Neural progenitor cell (in vitro differentiated cells): Measurements from ENCODE around the gene RNF144A. TPM values are rescaled to one million over a fixed set of nuclear protein-coding genes. Genes with fewer than 3 reads are reported as not detected.

Experiments
- DNase-seq: peaks from one replicate; pipeline ENCODE4 v3.0.0-alpha.2; 2016; ENCODE audit warnings: low spot score
- H2AFZ ChIP-seq: fragments of 200-600 bp; sonication (generic); replicated peaks from 2 replicates; pipeline ENCODE4 v1.6.1; 2016; ENCODE audit warnings: antibody characterized with exemption
- H3F3A ChIP-seq: fragments of 200-600 bp; sonication (generic); 2 replicates; pipeline ENCODE4 v1.6.1; 2016; ENCODE audit warnings: antibody characterized with exemption, low read depth
- H3K27ac ChIP-seq: fragments of 200-600 bp; sonication (generic); 2 replicates; pipeline ENCODE4 v1.5.1; 2016; ENCODE audit warnings: mild to moderate bottlenecking
- H3K27me3 ChIP-seq: fragments of 200-600 bp; sonication (generic); 2 replicates; pipeline ENCODE4 v1.6.1; 2016; ENCODE audit warnings: mild to moderate bottlenecking, moderate library complexity
- H3K36me3 ChIP-seq: fragments of 200-600 bp; sonication (generic); 2 replicates; pipeline ENCODE4 v1.5.1; 2016
- H3K4me1 ChIP-seq: fragments of 200-600 bp; sonication (generic); 2 replicates; pipeline ENCODE4 v1.6.1; 2016; ENCODE audit warnings: mixed run types
- H3K4me2 ChIP-seq: fragments of 200-600 bp; sonication (generic); 2 replicates; pipeline ENCODE4 v1.6.1; 2016
- H3K4me3 ChIP-seq: fragments of 200-600 bp; sonication (generic); 2 replicates; pipeline ENCODE4 v1.5.1; 2016
- H3K79me2 ChIP-seq: fragments of 200-600 bp; sonication (generic); 2 replicates; pipeline ENCODE4 v1.6.1; 2016; ENCODE audit warnings: low read depth
- H3K9ac ChIP-seq: fragments of 200-600 bp; sonication (generic); 2 replicates; pipeline ENCODE4 v1.6.1; 2016
- H3K9me3 ChIP-seq: fragments of 200-600 bp; sonication (generic); 2 replicates; pipeline ENCODE4 v1.5.1; 2016; ENCODE audit warnings: low read depth
- H4K20me1 ChIP-seq: fragments of 200-600 bp; sonication (generic); 2 replicates; pipeline ENCODE4 v1.6.1; 2016; ENCODE audit warnings: low read depth
- H3K27ac Mint-ChIP-seq: 3 replicates; pipeline ENCODE4 v1.8.0; 2021; ENCODE audit warnings: mixed read lengths
- H3K27me3 Mint-ChIP-seq: 2 replicates; pipeline ENCODE4 v1.8.0; 2022; ENCODE audit warnings: low read depth, mild to moderate bottlenecking, inconsistent platforms, moderate library complexity, mixed read lengths; ENCODE audit not compliant: insufficient read depth
- H3K36me3 Mint-ChIP-seq: 3 replicates; pipeline ENCODE4 v1.8.0; 2021; ENCODE audit warnings: mixed read lengths
- H3K4me1 Mint-ChIP-seq: 3 replicates; pipeline ENCODE4 v1.8.0; 2021; ENCODE audit warnings: mixed read lengths
- H3K4me3 Mint-ChIP-seq: 3 replicates; pipeline ENCODE4 v1.8.0; 2021; ENCODE audit warnings: mild to moderate bottlenecking, moderate library complexity, mixed read lengths
- H3K9me3 Mint-ChIP-seq: 3 replicates; pipeline ENCODE4 v1.8.0; 2020; ENCODE audit warnings: mixed read lengths
- EZH2 ChIP-seq: fragments of 200-600 bp; sonication (generic); IDR thresholded peaks from 2 replicates; pipeline ENCODE4 v1.6.1; 2017; ENCODE audit warnings: antibody characterized with exemption, mild to moderate bottlenecking, moderate library complexity
- EZH2phosphoT487 ChIP-seq: fragments of 200-600 bp; sonication (generic); IDR thresholded peaks from 2 replicates; pipeline ENCODE4 v1.6.1; 2017; ENCODE audit warnings: antibody characterized with exemption
- total RNA-seq: library from RNA; depleted of rRNA; stranded (reverse); fragments of >200 nt; gene quantifications from 2 replicates; pipeline ENCODE4 v1.2.3, GENCODE V29; 2015; ENCODE audit warnings: low replicate concordance
- TF ChIP-seq, protein P1 (sequence below): fragments of 200-600 bp; sonication (generic); IDR thresholded peaks from 2 replicates; pipeline ENCODE4 v1.5.1; 2017; ENCODE audit warnings: antibody characterized with exemption, mild to moderate bottlenecking

The RNF144A gene
- total RNA-seq, 1 donor from 2014 or later = 32.0 TPM

DNA sequence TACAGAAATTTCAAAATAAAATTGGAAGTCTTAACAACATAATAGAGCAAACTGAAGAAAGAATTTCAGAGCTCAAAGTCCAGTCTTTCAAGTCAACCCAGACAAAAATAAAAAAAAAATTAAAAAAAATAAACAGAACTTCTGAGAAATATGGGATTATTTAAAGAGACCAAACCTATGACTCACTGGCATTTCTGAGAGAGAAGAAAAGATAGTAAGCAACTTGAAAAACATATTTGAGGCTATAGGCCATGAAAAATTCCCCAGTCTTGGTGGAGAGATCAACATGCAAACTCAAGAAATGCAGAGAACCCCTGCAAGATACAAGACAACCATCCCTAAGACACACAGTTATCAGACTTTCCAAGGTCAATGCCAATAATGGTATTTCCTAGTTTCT is 167.4 kb downstream of the RNF144A start:
- no peaks in the 10 kb centered on the region for H3K4me1 Mint-ChIP-seq
- Histone ChIP-seq H3K9me3 (peaks cover 4% of the 10 kb centered on the region), H3K4me1 (no peaks in the 10 kb centered on the region), H3K27ac (no peak overlapping the region), H3K9ac (no peak overlapping the region), H3K36me3 (no peaks in the 10 kb centered on the region), H3K4me2 (no peak overlapping the region), H3K4me3 (no peak overlapping the region), H2AFZ (no peak overlapping the region), H3K27me3 (no peaks in the 10 kb centered on the region), H3F3A (no peaks in the 10 kb centered on the region), H3K79me2 (no peaks in the 10 kb centered on the region), H4K20me1 (no peaks in the 10 kb centered on the region)
- no peak for DNase-seq
- no peaks in the 10 kb centered on the region for H3K27me3 Mint-ChIP-seq
- H3K27ac Mint-ChIP-seq = no peak overlapping the region
- H3K9me3 Mint-ChIP-seq = peaks cover 6% of the 10 kb centered on the region
- peaks cover 10% of the 10 kb centered on the region for H3K36me3 Mint-ChIP-seq
- TF ChIP-seq EZH2phosphoT487 (no peak), EZH2 (no peak)
- TF ChIP-seq, protein P1, sequence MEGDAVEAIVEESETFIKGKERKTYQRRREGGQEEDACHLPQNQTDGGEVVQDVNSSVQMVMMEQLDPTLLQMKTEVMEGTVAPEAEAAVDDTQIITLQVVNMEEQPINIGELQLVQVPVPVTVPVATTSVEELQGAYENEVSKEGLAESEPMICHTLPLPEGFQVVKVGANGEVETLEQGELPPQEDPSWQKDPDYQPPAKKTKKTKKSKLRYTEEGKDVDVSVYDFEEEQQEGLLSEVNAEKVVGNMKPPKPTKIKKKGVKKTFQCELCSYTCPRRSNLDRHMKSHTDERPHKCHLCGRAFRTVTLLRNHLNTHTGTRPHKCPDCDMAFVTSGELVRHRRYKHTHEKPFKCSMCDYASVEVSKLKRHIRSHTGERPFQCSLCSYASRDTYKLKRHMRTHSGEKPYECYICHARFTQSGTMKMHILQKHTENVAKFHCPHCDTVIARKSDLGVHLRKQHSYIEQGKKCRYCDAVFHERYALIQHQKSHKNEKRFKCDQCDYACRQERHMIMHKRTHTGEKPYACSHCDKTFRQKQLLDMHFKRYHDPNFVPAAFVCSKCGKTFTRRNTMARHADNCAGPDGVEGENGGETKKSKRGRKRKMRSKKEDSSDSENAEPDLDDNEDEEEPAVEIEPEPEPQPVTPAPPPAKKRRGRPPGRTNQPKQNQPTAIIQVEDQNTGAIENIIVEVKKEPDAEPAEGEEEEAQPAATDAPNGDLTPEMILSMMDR = no peak
- no peak overlapping the region for H3K4me3 Mint-ChIP-seq

DNA sequence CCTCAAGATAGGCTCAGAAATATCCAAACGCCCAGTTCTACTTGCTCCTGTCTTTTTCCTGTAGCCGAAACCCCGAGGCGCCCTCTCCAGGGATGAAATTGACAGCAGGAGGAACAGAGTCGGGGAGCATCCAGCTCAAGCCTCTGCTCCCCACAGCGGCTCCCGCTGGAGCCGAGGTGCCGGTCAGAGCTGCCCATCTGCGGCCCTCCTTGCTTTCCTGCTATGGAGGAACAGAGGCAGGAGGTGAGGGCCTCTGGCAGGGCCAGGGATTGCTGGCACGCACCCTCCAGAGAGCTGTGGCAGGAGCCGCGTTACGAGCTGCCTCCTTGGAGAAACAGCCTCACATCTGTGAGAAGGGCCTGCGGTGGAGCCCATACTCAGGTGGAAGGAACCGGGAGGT is 172.1 kb downstream of the RNF144A start:
- TF ChIP-seq EZH2 (no peak), EZH2phosphoT487 (no peak)
- TF ChIP-seq, protein P1 = no peak
- no peaks in the 10 kb centered on the region for H3F3A ChIP-seq
- H3K4me1 ChIP-seq = no peaks in the 10 kb centered on the region
- H3K4me3 ChIP-seq = no peak overlapping the region
- Mint-ChIP-seq H3K4me1 (peaks cover 6% of the 10 kb centered on the region), H3K27me3 (no peaks in the 10 kb centered on the region), H3K4me3 (no peak overlapping the region), H3K27ac (no peak overlapping the region), H3K36me3 (peaks cover 7% of the 10 kb centered on the region), H3K9me3 (peaks cover 2% of the 10 kb centered on the region)
- no peaks in the 10 kb centered on the region for H4K20me1 ChIP-seq
- H3K79me2 ChIP-seq = no peaks in the 10 kb centered on the region
- no peak overlapping the region for H3K4me2 ChIP-seq
- no peaks in the 10 kb centered on the region for H3K27me3 ChIP-seq
- no peaks in the 10 kb centered on the region for H3K36me3 ChIP-seq
- DNase-seq = no peak
- H3K9ac ChIP-seq = no peak overlapping the region
- no peak overlapping the region for H2AFZ ChIP-seq
- H3K9me3 ChIP-seq = peaks cover 1% of the 10 kb centered on the region
- H3K27ac ChIP-seq = no peak overlapping the region

DNA sequence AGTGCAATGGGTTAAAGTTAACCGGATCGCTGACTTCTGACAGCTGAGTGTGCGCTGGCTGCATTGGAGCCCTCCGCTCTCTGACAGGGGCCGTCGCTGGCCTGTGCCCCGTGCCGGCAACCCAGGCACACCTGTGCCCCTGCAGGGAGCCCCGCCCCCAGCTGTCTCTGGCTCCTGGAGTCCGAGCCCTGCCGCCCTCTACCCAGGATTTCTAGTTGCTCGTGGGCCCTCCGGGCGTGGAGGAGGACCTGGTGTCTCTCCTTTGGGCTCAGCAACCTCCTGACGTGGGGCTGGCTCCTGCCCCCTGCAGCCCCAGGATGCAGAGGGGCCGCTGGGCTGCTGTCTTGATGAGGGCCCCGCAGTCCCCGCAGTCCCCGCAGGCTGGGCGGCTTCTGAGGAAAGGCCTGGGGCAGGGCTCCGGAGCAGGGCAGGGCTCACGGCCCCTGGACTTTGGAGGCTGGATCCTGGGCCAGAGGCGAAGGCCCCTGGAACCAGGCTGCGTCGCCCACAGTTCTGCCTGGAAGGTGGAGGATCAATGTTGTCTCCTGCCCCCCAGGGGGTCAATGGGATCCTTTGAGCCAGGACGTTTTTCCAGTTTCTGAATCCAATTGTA is 172.8 kb downstream of the RNF144A start:
- H3K4me1 Mint-ChIP-seq = peaks cover 8% of the 10 kb centered on the region
- H3K9me3 ChIP-seq = no peaks in the 10 kb centered on the region
- H3K27ac ChIP-seq = no peak overlapping the region
- H4K20me1 ChIP-seq = no peaks in the 10 kb centered on the region
- DNase-seq = no peak
- no peak overlapping the region for H3K4me3 ChIP-seq
- H3K4me2 ChIP-seq = no peak overlapping the region
- H3K4me1 ChIP-seq = no peaks in the 10 kb centered on the region
- H2AFZ ChIP-seq = no peak overlapping the region
- no peak overlapping the region for H3K27ac Mint-ChIP-seq
- peaks cover 1% of the 10 kb centered on the region for H3K9me3 Mint-ChIP-seq
- no peaks in the 10 kb centered on the region for H3K27me3 Mint-ChIP-seq
- no peak overlapping the region for H3K4me3 Mint-ChIP-seq
- no peaks in the 10 kb centered on the region for H3K79me2 ChIP-seq
- H3K36me3 Mint-ChIP-seq = peaks cover 7% of the 10 kb centered on the region
- no peaks in the 10 kb centered on the region for H3F3A ChIP-seq
- H3K9ac ChIP-seq = no peak overlapping the region
- H3K27me3 ChIP-seq = no peaks in the 10 kb centered on the region
- no peaks in the 10 kb centered on the region for H3K36me3 ChIP-seq
- no peak for TF ChIP-seq EZH2
- no peak for TF ChIP-seq EZH2phosphoT487
- TF ChIP-seq, protein P1 = no peak
